Measurements from ENCODE around the gene GPBAR1.

GRCh38 chr2:218275371-218276072 lies 14.7 kb downstream of the GPBAR1 start:
- TF ChIP-seq CTCF (IDR thresholded peaks at IDR 0.05) = no peak
- no peak for TF ChIP-seq POLR2A (IDR thresholded peaks at IDR 0.05)

Data from heart left ventricle (tissue), 13 donors.